Prostate gland (tissue), 2 donors: ENCODE data around the gene RMI2. TPM values are rescaled to one million over a fixed set of nuclear protein-coding genes. Genes with fewer than 3 reads are reported as not detected.

Experiments used
- DNase-seq: peaks from one replicate; pipeline ENCODE4 v3.0.0-alpha.2; 2019; ENCODE audit warnings: low spot score
- H3K27ac ChIP-seq, 2 donors: fragments of 200-600 bp; sonication (generic); 2 replicates each; pipeline ENCODE4 v1.5.1; 2017 to 2019
- H3K27me3 ChIP-seq: fragments of 200-600 bp; sonication (generic); replicated peaks from 2 replicates; pipeline ENCODE4 v1.5.1; 2019; ENCODE audit not compliant: insufficient read depth
- H3K36me3 ChIP-seq, 2 donors: fragments of 200-600 bp; sonication (generic); 1 replicate in 1 of 2; 2 replicates in 1 of 2; pipeline versions ENCODE4 v1.5.1 to v1.8.1; 2017 to 2019
- H3K4me1 ChIP-seq: fragments of 200-600 bp; sonication (generic); replicated peaks from 2 replicates; pipeline ENCODE4 v1.5.1; 2019
- H3K4me3 ChIP-seq, 2 donors: fragments of 200-600 bp; sonication (generic); 2 replicates each; pipeline ENCODE4 v1.5.1; 2017 to 2019
- H3K9me3 ChIP-seq: fragments of 200-600 bp; sonication (generic); 2 replicates; pipeline ENCODE4 v1.5.1; 2017
- CTCF ChIP-seq, 4 experiments: fragments of 200-600 bp in 2 of 4; fragments of 450-650 bp in 2 of 4; sonication (generic) in 2 of 4; IDR thresholded peaks; 1 replicate in 3 of 4; 2 replicates in 1 of 4; pipeline ENCODE4 v1.5.1; 2016 to 2019; ENCODE audit warnings: antibody characterized with exemption in 4 of 4, mild to moderate bottlenecking in 2 of 4, moderate library complexity in 2 of 4
- POLR2A ChIP-seq: fragments of 450-650 bp; IDR thresholded peaks from one replicate; pipeline ENCODE4 v1.6.1; 2016; ENCODE audit warnings: antibody characterized with exemption, mild to moderate bottlenecking
- POLR2AphosphoS5 ChIP-seq: sonication (generic); formaldehyde crosslinking; IDR thresholded peaks from one replicate; pipeline ENCODE4 v1.6.1; 2017; ENCODE audit warnings: antibody characterized with exemption
- WGBS: methylation state at CpG from one replicate; pipeline ENCODE4 v1.1.5; 2018; 5-methylcytosine and 5-hydroxymethylcytosine counted together
- intact Hi-C: fragments of 100-400 bp; cut with DNase I; formaldehyde crosslinking; loops from one replicate; pipeline ENCODE4 v1.14.2; 2022
- total RNA-seq, 2 donors: library from RNA; depleted of rRNA; stranded (reverse); fragments of >200 nt; gene quantifications; one replicate each; pipeline ENCODE4 v1.1.0, GENCODE V29; 2016

Gene RMI2
- total RNA-seq, 2 donors from 2014 or later = 6.0 to 16.3 TPM

- no peak overlapping the region for H3K27ac ChIP-seq
- H3K9me3 ChIP-seq = no peaks in the 10 kb centered on the region
- 88% methylated on average over 11 of the region's 11 CpGs for WGBS
- H3K4me1 ChIP-seq = no peaks in the 10 kb centered on the region
- TF ChIP-seq CTCF (IDR thresholded peaks at IDR 0.05) = no peak
- no peak for TF ChIP-seq POLR2A
- TF ChIP-seq POLR2AphosphoS5 = no peak
- intact Hi-C loops = loop anchor here (10.0 kb wide), 3 partner anchors 141 to 671 kb away; no protein-coding TSS in a partner anchor
- no peaks in the 10 kb centered on the region for H3K27me3 ChIP-seq
- H3K4me3 ChIP-seq = no peak overlapping the region
- no peak for DNase-seq
- H3K36me3 ChIP-seq = no peaks in the 10 kb centered on the region
These were observed 48.1 kb downstream of the RMI2 start for GRCh38 chr16:11393366-11393765.

GRCh38 chr16:11393861-11394592, 48.8 kb downstream of the RMI2 start:
- no peak for DNase-seq
- Histone ChIP-seq H3K27me3 (no peaks in the 10 kb centered on the region), H3K27ac (no peak overlapping the region), H3K4me3 (no peak overlapping the region), H3K9me3 (no peaks in the 10 kb centered on the region), H3K4me1 (no peaks in the 10 kb centered on the region), H3K36me3 (no peaks in the 10 kb centered on the region)
- WGBS = 80% methylated on average over 10 of the region's 10 CpGs
- intact Hi-C loops = loop anchor here (10.0 kb wide), 3 partner anchors 141 to 671 kb away; no protein-coding TSS in a partner anchor
- TF ChIP-seq POLR2AphosphoS5 (no peak), POLR2A (no peak), CTCF (IDR thresholded peaks at IDR 0.05) (no peak)

GRCh38 chr16:11394593-11394960, 49.3 kb downstream of the RMI2 start:
- H3K4me1 ChIP-seq = no peaks in the 10 kb centered on the region
- no peaks in the 10 kb centered on the region for H3K9me3 ChIP-seq
- TF ChIP-seq POLR2AphosphoS5 (no peak), CTCF (IDR thresholded peaks at IDR 0.05) (no peak)
- DNase-seq = no peak
- no peaks in the 10 kb centered on the region for H3K27me3 ChIP-seq
- intact Hi-C loops = loop anchor here (10.0 kb wide), 3 partner anchors 140 to 670 kb away; no protein-coding TSS in a partner anchor
- WGBS = 61% methylated on average over 3 of the region's 3 CpGs
- no peaks in the 10 kb centered on the region for H3K36me3 ChIP-seq
- H3K27ac ChIP-seq = no peak overlapping the region
- H3K4me3 ChIP-seq = no peak overlapping the region

GRCh38 chr16:11395008-11395948, 50.0 kb downstream of the RMI2 start:
- no peaks in the 10 kb centered on the region for H3K9me3 ChIP-seq
- TF ChIP-seq CTCF (IDR thresholded peaks at IDR 0.05) (no peak), POLR2AphosphoS5 (peak; percentile 33)
- peak; percentile 42 for DNase-seq
- 70% methylated on average over 21 of the region's 22 CpGs for WGBS
- intact Hi-C loops = loop anchor here (5.0 to 10.0 kb wide), 4 partner anchors 140 to 670 kb away; no protein-coding TSS in a partner anchor
- H3K4me3 ChIP-seq = no peak overlapping the region
- no peaks in the 10 kb centered on the region for H3K27me3 ChIP-seq
- H3K27ac ChIP-seq = peak overlapping the region in 1 of 2 donors; percentile 14
- H3K36me3 ChIP-seq = no peaks in the 10 kb centered on the region
- H3K4me1 ChIP-seq = no peaks in the 10 kb centered on the region
